ENCODE results near the gene FGF14.

GRCh38 chr13:102293723-102294122 lies 108.1 kb downstream of the FGF14 start:
- no peak for TF ChIP-seq REST (IDR thresholded peaks at IDR 0.05; ENCODE audit: unreplicated experiment)
- TF ChIP-seq CTCF (conservative IDR thresholded peaks at IDR 0.05; ENCODE audit: low read depth in 2 of 2), result no peak
- no peak for TF ChIP-seq ETS1 (IDR thresholded peaks at IDR 0.05)
- TF ChIP-seq CREB1 (CRISPR knock-in tag; IDR thresholded peaks at IDR 0.05; ENCODE audit: low read depth), result no peak
- no peak for TF ChIP-seq POLR2AphosphoS5 (IDR thresholded peaks at IDR 0.05; ENCODE audit: low read depth)
- no peak for TF ChIP-seq EZH2 (IDR thresholded peaks at IDR 0.05; ENCODE audit: low read depth, unreplicated experiment)
- no peak for TF ChIP-seq NANOG (IDR thresholded peaks at IDR 0.05; ENCODE audit: borderline replicate concordance)
- no peak for TF ChIP-seq EZH2phosphoT487 (IDR thresholded peaks at IDR 0.05; ENCODE audit: unreplicated experiment)
- no peak for TF ChIP-seq ZNF114 (CRISPR knock-in tag; IDR thresholded peaks at IDR 0.05)
- no peak for TF ChIP-seq STAT1 (IDR thresholded peaks at IDR 0.05; ENCODE audit: unreplicated experiment)
- TF ChIP-seq JUNB (IDR thresholded peaks at IDR 0.05; ENCODE audit: unreplicated experiment), result no peak

All from GM23338 (cell line).